NOMO-1 treated with DMSO at 0.1 percent for 48 hours (cell line): ENCODE results near the gene TENT4B.
"Not testable (repeated sequence)": the region's sequence is repeated elsewhere in the genome, so short reads cannot be mapped to it uniquely, and the experiment has no call there.

ENCODE experiments used
- DNase-seq: peaks from one replicate; lab custom pipeline; 2025; ENCODE audit not compliant: unreplicated experiment; lab: John Stamatoyannopoulos, UW

TENT4B gene

GRCh38 chr16:50154420-50154950 is 1.4 kb downstream of the TENT4B start:
- DNase-seq, result no peak

GRCh38 chr16:50155925-50156324 is 2.8 kb downstream of the TENT4B start:
- DNase-seq, result no peak

DNA sequence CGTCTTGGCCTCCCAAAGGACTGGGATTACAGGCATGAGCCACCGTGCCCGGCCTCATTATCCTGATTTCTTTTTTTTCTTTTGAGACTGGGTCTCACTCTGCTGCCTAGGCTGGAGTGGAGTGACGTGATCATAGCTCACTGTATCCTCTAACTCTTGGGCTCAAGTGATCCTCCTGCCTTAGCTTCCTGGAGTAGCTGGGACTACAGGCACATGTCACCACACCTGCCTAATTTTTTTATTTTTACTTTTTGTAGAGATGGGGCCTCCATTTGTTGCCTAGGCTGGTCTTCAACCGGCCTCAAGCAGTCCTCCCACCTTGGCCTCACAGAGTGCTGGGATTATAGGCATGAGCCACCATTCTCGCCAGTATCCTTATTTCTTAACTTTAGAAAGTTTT is 3.5 kb downstream of the TENT4B start:
- DNase-seq, result no peak

GRCh38 chr16:50160495-50161164 is 7.5 kb downstream of the TENT4B start:
- no peak for DNase-seq

GRCh38 chr16:50161950-50162349 is 8.8 kb downstream of the TENT4B start:
- no peak for DNase-seq

GRCh38 chr16:50165473-50165872 is 12.4 kb downstream of the TENT4B start:
- no peak for DNase-seq

DNA sequence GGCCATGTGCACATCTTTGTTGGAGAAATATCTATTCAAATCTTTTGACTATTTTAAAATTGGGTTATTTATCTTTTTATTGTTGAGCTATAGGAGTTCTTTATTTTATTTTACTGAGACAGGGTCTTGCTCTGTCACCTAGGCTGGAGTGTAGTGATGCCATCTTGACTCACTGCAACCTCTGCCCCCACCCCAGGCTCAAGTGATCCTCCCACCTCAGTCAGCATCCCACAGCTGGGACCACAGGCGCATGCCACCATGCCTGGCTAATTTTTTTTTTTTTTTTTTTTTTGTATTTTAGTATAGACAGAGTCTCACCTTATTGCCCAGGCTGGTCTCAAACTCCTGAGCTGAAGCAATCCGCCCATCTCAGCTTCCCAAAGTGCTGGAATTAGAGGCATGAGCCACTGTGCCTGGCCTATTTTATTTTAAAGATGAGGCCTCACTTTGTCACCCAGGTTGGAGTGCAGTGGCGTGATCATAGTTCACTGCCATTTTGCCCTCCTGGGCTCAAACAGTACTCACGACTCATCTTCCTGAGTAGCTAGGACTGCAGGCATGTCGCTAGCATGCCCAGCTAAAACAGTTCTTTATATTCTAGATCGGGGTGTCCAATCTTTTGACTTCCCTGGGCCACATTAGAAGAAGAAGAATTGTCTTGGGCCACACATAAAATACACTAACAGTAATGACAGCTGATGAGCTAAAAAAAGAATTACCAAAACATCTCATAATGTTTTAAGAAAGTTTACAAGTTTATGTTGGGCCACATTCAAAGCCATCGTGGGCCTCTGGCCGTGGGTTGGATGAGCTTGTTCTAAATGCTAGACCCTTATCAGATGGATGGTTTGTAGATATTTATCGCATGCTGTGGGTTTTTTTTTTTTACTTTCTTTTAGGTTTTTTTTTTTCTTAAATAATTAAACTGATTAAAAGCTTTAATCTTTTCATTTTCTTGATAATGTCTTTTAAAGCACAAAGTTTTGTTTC is 13.7 kb downstream of the TENT4B start:
- no peak for DNase-seq

- DNase-seq, result no peak
Measured at GRCh38 chr16:50167556-50167955, 14.4 kb downstream of the TENT4B start.

GRCh38 chr16:50169555-50170096 is 16.5 kb downstream of the TENT4B start:
- DNase-seq, result peak; percentile 22

DNA sequence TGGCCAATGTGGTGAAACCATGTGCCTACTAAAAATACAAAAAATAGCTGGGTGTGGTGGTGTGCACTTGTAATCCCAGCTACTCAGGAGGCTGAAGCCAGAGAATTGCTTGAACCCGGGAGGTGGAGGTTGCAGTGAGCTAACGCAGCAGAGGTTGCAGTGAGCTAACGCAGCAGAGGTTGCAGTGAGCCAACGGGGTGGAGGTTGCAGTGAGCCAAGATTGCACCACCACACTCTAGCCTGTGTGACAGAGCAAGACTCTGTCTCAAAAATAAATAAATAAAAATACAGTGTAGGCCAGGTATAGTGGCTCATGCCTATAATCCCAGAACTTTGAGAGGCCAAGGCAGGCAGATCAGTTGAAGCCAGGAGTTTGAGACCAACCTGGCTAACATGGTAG is 18.7 kb downstream of the TENT4B start:
- DNase-seq, result not testable (repeated sequence)

DNA sequence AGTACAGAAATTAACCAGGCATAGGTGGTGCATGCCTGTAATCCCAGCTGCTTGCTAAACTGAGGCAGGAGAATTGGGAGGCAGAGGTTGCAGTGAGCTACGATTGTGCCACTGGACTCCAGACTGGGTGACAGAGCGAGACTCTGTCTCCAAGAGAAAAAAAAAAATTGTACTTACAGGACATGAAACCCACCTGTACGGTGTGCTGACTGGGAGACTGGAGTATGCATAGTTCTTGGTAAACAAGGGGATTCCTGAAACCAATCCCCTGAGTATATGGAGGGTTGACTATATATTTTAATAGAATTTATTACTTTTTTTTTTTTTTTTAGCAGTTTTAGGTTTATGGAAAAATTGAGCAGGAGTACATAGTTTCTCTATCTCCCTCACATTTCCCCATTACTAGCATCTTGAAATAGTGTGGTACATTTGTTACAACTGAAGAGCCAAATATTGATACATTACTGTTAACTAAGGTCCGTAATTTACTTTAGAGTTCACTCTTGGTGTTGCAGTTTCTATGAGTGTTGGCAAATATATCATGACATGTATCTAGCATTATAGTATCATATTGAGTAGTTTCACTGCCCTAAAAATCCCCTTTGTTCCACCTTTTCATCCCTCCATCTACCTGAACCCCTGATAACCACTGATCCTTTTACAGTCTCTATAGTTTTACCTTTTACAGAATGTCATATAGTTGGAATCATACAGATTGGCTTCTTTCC is 19.3 kb downstream of the TENT4B start:
- no peak for DNase-seq

GRCh38 chr16:50173316-50173715 is 20.2 kb downstream of the TENT4B start:
- no peak for DNase-seq

DNA sequence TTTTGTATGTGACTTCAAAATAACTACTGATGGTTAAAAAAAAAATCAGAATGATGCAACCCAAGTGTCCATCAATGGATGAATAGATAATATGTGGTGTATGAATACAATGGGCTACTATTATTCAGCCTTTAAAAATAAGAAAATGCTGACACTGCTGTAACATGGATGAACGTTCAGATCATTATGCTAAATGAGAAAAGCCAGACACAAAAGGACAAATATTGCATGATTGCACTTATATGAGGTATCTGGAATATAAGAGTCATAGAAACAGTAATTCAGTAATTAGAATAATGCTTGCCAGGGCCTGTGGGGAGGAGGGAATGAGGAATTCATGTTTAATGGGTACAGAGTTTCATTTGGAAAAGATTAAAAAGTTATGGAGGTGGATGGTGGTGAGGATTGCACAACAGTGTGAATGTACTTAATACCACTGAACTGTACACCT is 25.4 kb downstream of the TENT4B start:
- no peak for DNase-seq

GRCh38 chr16:50182441-50182840 is 29.3 kb downstream of the TENT4B start:
- no peak for DNase-seq

DNA sequence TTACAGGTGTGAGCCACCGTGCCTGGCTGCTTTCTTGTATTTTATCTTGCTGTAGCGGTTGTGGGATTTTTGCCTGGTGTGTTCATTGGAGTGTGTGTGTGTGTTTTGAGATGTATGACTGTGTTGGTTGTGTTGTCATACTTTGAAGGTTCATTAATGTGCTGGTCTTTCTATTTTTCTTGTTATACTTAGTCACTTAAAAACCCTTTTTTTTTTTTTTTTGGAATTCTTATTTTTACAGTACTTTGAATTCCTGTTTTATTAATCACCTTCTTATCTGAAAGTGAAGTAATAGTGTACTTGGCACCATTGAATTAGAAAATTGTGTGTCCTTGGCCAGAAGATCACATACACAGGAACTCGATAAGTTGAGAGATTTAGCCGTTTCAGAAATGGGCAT is 30.2 kb downstream of the TENT4B start:
- DNase-seq, result no peak

GRCh38 chr16:50185005-50185505 is 31.9 kb downstream of the TENT4B start:
- DNase-seq, result no peak

DNA sequence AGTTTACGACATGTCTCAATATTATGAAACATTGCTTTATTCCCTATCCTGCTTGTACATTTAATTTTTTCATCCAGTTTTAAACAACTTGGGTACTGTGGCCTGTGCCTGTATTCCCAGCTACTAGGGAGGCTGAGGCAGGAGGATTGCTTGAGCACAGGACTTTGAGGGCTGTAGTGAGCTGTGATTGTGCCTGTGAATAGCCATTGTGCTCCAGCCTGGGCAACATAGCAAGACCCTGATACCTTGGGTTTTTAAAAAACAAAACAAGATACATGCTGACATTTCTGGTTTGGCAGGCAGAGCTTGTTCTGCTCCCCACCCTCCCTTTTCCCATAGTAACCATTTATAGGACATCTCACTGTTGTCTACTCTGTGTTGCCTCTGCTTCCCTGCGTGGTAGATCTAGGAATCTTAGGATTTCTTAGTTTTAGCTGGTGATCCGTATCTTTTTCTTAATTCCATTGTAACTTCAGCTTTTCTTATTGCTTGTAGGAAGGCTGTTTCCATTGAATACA is 35.6 kb downstream of the TENT4B start:
- DNase-seq, result no peak

GRCh38 chr16:50190292-50190691 is 37.2 kb downstream of the TENT4B start:
- DNase-seq, result no peak

DNA sequence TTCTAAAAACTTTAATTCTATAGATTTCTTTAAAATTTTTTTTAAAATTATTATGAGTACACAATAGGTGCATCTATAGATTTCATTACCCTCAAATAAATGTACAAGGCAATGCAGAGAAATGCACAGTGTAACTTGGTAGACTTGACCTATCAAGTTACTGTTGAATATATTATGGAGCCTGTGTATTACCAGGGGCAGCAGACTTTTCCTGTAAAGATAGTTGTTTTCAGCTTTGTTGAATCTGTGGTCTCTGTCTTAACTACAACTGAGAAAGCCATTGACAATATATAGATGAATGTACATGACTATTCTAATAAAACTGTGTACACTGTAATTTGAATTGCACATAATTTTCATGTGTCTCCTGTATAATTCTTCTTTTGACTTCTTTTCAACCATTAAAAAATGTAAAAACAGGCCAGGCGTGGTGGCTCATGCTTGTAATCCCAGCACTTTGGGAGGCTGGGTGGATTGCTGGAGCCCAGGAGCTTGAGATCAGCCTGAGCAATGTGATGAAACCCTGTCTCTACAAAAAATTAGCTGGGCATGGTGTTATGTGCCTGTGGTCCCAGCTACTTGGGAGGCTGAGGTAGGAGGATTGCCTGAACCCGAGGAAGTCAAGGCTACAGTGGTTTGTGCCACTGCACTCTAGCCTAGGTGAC is 39.4 kb downstream of the TENT4B start:
- DNase-seq, result no peak

GRCh38 chr16:50193594-50193993 is 40.5 kb downstream of the TENT4B start:
- no peak for DNase-seq
